GF-D8 (cell line): ENCODE measurements around the gene CASP8AP2.
"Not testable (repeated sequence)": the region's sequence is repeated elsewhere in the genome, so short reads cannot be mapped to it uniquely, and the experiment has no call there.

ENCODE experiments used
- DNase-seq: peaks from one replicate; lab custom pipeline; 2025; lab: John Stamatoyannopoulos, UW

Gene CASP8AP2

DNA sequence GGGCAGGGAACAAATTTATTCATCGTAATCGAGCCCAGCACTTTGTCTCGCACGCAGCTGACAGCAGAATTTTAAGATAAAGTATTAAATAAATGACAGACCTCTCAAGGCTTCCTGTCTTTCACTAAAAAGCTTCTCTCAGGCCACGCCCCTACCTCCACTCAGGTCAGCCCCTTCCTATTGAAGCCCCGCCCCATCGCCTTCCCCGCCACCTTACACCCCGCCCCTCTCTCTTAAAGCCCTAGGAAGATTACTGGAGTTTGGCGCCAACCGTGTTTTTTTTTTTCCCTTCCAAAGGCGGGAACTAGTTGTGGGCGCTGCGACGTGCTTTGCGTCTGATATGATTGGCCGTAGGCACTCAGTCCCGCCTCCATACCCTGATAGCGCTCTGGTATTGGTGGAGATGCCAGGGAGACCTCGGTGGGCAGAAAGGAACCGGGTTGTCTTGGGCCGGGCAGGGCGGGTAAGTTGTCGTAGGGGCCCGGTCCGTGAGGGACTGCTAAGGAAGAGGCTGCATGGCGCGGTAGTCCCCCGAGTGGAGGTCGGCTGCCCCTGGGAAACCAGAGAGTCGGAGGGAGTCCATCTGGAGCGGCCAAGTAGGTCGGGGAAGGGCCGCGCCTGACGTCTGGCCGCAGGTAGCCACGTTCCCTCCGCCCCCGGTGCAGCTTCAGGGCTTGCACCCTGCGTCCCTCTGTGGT lies at the start of gene CASP8AP2:
TSS of gene CASP8AP2 (plus strand) at position 409 of the 698 bp plus-strand sequence.
- peak; percentile 99 for DNase-seq

GRCh38 chr6:89781070-89782034 lies 48.3 kb upstream of the CASP8AP2 start:
- DNase-seq: no peak

GRCh38 chr6:89782222-89782621 lies 47.5 kb upstream of the CASP8AP2 start:
- no peak for DNase-seq

DNA sequence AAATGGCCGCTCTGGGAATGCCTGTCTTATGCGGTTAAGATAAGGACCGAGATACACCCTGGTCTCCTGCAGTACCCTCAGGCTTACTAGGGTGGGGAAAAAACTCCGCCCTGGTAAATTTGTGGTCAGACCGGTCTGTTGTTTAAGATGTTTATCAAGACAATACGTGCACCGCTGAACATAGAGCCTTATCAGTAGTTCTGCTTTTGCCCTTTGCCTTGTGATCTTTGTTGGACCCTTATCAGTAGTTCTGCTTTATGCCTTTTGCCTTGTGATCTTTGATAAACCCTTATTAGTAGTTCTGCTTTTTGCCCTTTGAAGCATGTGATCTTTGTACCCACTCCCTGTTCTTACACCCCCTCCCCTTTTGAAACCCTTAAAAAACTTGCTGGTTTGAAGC lies 46.4 kb upstream of the CASP8AP2 start:
- DNase-seq: peak; percentile 74

DNA sequence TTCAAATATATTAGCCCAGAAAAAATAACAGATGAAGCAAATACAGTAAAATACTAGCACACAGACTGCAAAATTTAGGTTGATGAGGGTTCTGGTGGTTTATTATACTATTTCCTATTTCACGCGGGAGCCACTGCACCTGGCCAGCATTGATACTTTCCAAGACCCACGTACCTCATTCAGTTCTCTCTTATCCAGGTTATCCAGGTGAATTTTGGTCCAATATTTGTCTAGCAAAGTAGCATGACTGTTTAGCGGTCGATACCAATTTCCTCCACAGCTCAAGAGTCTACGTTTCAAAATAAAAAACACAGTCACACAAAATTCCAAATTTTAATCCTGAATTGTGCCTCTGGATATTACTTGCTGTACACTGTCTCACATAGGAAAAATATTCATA lies 44.8 kb upstream of the CASP8AP2 start:
- DNase-seq: no peak

- DNase-seq: no peak
Measured at GRCh38 chr6:89786970-89787369, 42.7 kb upstream of the CASP8AP2 start.

DNA sequence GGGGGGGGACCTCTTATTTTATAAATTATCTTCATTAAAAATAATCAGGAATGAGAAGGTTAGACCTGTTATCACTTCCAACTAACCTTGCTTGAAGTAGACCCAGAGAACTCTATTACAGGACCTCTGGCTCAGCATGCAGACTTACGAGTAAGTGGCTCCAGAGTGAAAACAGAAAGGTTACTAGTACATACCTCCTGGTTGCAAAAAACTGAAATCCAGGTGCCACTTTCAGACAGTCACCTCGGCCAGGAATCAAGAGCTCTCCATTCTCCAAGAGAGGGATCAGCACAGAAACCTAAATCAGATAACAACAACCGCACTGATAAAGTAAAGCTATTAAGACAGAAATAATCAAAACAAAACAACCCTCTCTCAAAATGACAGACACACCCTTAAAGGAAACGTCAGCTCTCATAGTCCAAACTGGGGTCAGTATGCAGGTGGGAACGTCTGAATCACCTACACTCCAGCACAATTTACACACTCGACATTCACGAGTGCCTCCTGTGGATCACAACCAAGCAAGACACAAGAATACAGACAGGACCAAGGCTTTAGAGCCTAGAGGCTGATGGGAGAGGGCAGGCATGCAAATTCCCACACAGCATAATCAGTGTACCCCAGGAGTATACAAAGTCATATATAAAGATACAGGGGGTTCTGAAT lies 41.9 kb upstream of the CASP8AP2 start:
- DNase-seq: no peak

DNA sequence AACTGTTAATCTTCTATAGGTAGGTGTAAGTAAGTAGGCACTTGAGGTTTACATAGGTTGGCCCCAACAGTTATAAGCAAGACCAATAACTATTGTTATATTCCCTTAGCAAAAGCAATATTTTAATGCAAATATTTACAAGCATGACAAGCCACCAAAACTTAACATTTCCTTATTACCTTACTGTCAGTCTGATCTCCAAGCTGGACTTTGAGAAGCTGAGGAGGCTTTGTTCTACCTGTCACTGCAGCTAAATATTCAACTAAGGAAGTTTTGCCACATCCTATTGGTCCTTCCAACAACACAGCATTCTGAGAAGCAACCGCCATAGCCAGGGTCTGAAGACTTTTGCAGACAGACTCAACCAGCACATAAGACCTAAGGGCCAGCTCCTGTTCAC lies 39.7 kb upstream of the CASP8AP2 start:
- no peak for DNase-seq

DNA sequence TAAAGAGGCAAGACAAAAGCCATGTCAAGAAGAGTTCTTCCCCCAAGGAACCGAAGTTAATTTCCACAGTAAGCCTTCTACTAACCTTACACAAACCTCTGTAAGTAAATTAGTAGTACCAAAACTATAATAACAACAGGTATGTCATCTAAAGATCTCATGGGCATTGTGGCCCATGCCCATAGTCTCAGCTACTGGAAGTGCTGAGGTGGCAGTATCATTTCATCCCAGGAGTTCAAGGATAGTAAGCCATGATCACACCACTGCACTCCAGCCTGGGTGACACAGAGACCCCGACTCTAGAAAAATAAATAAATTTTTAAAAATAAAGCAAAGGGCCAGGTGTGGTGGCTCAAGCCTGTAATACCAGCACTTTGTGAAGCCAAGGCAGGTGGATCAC lies 39.3 kb upstream of the CASP8AP2 start:
- DNase-seq: no peak

GRCh38 chr6:89792881-89793280 lies 36.8 kb upstream of the CASP8AP2 start:
- DNase-seq: peak; percentile 2

DNA sequence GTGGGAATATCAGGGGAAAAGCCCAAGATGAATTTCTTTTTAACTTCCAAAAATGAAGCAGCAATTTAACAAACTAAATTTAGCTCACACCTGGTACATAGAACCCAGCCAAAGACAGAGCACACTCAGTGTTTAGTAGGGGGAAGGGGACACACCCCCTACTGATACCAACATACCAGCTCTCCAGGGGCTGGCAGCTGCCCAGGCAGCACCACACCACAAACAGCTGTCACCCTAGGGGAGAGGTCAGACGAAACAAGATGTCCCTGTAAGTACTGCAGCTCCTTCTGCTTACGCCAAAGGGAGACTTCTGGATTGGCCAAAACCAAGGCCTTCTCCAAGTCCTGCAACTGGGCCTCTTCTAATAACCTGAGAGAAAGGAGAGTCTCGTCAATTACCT lies 36.1 kb upstream of the CASP8AP2 start:
- DNase-seq: no peak

DNA sequence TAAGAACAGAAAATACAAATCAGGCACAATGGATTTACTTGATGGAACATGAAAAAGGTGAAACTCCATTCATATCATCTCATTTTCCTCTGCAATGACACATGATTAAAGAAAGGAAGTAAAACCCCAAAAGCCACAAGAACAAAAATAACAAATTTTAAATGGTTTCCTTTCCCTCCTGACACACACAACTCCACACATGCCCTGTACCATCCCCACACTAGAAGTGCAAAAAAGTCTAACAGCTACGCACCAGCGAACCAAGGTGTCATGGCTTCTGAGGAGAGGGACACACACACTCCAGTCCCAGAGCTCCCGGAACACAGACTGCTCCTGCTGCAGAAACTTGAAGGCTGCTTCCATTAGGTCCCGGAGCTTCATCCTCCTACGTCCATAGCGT lies 35.4 kb upstream of the CASP8AP2 start:
- no peak for DNase-seq

- no peak for DNase-seq
Measured at GRCh38 chr6:89797317-89797716, 32.4 kb upstream of the CASP8AP2 start.

GRCh38 chr6:89799096-89799495 lies 30.6 kb upstream of the CASP8AP2 start:
- DNase-seq: no peak

- no peak for DNase-seq
Measured at GRCh38 chr6:89799756-89800155, 29.9 kb upstream of the CASP8AP2 start.

- DNase-seq: no peak
Measured at GRCh38 chr6:89803271-89803670, 26.4 kb upstream of the CASP8AP2 start.

DNA sequence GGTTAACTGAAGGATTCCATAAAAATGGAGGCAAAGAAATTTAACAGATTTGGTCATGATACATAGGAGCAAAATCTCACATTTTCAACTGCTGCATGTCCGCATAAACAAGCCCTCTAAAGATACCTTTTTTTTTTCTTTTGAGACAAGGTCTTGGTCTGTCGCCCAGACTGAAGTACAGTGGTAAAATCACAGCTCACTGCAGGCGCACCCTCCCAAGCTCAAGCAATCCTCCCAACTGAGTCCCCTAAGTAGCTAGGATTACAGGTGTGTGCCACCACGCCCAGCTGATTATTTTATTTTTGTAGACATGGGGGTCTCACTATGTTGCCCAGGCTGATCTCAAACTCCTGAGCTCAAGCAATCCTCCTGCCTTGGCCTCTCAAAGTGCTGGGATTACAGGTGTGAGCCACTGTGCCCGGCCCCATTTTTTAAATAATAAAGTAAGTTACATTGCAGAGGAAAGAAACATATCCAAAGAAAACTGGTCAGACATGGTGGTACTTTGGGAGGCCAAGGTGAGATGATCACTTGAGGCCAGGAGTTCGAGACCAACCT lies 23.8 kb upstream of the CASP8AP2 start:
- DNase-seq: no peak

GRCh38 chr6:89807581-89807980 lies 22.1 kb upstream of the CASP8AP2 start:
- no peak for DNase-seq

- DNase-seq: not testable (repeated sequence)
Measured at GRCh38 chr6:89813422-89813821, 16.3 kb upstream of the CASP8AP2 start.

- DNase-seq: no peak
Measured at GRCh38 chr6:89817481-89817880, 12.2 kb upstream of the CASP8AP2 start.

DNA sequence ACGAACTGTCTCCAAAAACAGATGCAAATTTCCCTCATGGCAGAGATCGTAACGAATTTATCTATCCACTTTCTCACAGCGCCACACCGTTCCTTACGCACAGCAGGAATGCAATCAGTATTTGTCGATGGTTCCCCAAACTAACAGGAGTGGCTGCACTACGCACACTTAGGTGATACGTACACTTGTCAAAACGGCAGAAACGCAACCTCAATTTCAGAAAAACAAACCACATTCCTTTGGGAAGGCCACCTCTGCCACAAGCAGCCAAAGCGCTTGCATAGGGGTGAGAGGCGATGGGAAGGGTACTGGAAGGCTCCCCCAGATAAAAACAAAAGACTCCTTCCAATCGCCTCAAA lies 10.7 kb upstream of the CASP8AP2 start:
- DNase-seq: peak; percentile 23
